Astrocyte of the cerebellum (primary cell): ENCODE results near the gene COL4A4.

Experiments used
- DNase-seq: peaks from one replicate; pipeline ENCODE4 v3.0.0-alpha.2; 2011; ENCODE audit warnings: low read depth
- H3K4me3 ChIP-seq: 2 replicates; pipeline ENCODE4 v1.5.1; 2011; ENCODE audit warnings: mild to moderate bottlenecking, low read depth, low read length, moderate library complexity
- in situ Hi-C: cut with HindIII; loops from 2 replicates; pipeline ENCODE4 v1.10.0; 2017; ENCODE audit warnings: low sequenced_read_pairs
- TF ChIP-seq, protein P1 (sequence below): IDR thresholded peaks from 2 replicates; pipeline ENCODE4 v1.5.1; 2012; ENCODE audit warnings: low read length, low read depth, moderate library complexity, mild to moderate bottlenecking; ENCODE audit errors: missing control alignments

COL4A4 gene

DNA sequence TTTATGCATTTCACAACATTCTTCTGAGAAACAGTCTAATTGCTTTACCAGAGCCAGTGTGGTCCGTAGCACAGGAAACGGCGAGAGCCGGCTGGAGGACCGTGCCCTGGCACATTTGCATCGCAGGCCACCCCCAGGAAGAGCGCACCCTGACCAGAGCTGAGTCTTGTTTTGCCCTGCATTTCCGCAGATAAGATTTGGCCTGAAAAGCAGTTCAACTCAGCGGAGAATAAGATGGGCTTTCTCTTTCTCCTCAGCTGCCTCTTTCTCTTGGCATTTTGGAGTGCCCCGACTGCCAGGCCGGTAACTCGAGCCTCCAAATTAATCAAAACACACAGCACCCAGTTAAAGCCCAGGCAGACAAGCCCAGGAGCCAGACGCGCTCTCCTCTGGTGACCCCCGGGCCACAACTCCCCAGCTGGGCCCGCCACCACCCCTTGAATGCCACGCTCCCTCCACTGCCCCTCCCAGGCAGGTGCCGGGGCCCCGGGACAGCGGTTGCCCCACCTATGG lies 464 bp downstream of the COL4A4 start:
- peak overlapping the region; percentile 48 for H3K4me3 ChIP-seq
- TF ChIP-seq, protein P1, sequence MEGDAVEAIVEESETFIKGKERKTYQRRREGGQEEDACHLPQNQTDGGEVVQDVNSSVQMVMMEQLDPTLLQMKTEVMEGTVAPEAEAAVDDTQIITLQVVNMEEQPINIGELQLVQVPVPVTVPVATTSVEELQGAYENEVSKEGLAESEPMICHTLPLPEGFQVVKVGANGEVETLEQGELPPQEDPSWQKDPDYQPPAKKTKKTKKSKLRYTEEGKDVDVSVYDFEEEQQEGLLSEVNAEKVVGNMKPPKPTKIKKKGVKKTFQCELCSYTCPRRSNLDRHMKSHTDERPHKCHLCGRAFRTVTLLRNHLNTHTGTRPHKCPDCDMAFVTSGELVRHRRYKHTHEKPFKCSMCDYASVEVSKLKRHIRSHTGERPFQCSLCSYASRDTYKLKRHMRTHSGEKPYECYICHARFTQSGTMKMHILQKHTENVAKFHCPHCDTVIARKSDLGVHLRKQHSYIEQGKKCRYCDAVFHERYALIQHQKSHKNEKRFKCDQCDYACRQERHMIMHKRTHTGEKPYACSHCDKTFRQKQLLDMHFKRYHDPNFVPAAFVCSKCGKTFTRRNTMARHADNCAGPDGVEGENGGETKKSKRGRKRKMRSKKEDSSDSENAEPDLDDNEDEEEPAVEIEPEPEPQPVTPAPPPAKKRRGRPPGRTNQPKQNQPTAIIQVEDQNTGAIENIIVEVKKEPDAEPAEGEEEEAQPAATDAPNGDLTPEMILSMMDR = no peak
- in situ Hi-C loops = no loop called here
- no peak for DNase-seq

DNA sequence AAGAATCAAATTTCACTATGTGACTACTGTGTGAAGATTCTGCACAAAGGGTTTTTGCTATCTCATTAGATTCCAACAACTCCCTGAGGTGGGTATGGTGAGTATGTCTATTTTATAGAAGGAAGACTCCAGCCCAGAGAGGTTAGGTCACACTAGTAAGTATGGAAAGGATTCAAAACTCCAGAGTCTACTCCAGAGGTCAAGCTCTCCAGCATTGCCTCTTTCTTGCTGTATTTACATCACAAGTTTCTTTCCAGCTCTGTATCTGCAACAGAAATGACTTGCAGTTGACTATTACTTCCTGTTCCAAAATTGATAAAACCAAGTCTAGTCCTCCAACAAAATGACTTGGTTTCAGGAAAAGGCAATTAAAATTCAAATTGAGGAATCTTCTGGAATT lies 2.1 kb downstream of the COL4A4 start:
- DNase-seq = no peak
- H3K4me3 ChIP-seq = no peak overlapping the region
- TF ChIP-seq, protein P1 = no peak
- in situ Hi-C loops = no loop called here

DNA sequence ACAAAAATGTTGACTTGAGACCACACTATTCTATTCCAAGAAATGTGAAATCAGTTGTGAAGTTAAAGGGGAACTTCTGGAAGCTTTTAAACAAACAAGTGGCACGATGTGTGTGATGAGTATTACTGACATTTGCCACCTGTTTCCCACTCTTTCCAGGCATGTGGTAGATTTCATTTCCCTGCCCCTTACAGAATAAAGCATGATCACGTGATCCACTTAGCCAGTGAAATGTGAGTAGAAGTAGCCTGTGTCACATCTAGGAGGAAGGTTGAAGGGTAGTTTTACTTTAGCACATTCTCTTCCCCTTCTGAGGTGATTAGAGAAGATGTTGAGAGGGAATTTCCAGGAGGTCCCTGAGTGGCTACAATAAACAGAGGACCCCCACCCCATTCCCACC lies 3.8 kb downstream of the COL4A4 start:
- no peak overlapping the region for H3K4me3 ChIP-seq
- in situ Hi-C loops = no loop called here
- TF ChIP-seq, protein P1 = no peak
- DNase-seq = no peak

DNA sequence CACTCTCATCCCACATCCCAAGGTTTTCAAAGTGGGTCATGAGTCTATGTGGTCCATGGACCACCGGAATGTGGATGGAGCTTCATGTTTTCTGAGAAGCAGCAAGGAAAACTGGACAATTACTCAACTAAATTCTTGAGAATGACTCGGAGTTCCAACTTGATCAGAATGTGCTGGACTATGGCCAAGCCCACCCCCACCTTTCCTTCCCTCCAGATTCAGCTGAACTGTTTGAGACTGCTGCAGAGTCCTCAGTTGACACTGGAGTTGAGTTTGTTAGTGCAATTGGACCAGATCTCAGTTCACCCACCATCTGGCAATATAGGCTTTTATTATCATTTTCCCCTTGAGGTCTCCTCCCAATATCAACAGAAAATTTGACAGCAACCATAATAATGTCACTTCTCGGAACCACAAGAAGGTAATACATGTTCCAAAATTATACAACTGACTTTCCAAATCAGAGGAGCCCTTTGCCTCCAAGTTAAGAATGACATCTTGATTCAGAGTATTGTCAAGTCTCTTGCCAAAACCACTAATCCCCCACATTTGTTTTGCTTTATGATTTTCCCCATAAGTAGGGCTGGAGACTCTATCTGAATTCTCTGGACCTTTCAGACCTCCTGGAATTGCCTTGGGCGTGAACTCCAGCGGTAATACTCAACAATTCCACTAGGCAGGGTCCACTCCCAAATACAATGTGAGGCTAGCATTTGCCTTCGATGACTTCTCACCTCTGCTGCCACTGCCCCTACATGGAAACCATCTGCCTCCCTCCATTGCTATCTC lies 8.8 kb downstream of the COL4A4 start:
- DNase-seq = peak; percentile 19
- TF ChIP-seq, protein P1 = no peak
- in situ Hi-C loops = no loop called here
- no peak overlapping the region for H3K4me3 ChIP-seq

DNA sequence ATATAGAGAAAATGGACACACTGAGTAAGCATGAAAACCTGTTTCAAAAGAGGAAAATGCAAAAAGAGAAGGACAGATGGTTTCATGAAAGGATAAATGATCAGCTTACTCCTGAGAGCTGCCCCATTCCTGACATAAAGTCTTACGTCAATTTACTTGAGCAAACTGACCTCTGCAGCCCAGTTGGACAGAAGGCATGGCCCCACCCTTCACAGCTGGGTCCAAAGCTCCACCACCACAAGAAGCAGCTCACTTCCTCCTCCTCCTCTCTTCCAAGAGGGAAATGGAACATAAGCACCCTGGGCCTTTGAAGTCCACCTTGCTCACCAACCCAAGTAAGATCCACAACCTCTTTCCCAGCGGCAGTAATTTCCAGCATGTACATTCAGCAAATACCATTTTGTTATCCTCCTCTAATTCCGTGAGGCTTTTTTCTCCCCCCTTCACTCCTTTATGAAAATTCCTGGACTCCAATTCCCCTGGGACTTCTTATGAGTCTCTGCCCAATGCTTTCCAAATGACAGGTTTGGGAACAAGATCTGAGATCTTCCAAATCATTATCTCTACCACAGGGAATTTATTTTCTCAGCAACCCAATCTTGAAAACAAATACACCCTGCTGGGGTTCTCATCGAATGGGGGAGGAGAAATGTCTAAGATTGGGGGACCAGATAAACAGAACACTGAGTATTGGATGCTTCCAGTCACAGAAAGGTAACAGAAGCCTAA lies 10.1 kb downstream of the COL4A4 start:
- in situ Hi-C loops = no loop called here
- DNase-seq = no peak
- no peak overlapping the region for H3K4me3 ChIP-seq
- TF ChIP-seq, protein P1 = no peak

DNA sequence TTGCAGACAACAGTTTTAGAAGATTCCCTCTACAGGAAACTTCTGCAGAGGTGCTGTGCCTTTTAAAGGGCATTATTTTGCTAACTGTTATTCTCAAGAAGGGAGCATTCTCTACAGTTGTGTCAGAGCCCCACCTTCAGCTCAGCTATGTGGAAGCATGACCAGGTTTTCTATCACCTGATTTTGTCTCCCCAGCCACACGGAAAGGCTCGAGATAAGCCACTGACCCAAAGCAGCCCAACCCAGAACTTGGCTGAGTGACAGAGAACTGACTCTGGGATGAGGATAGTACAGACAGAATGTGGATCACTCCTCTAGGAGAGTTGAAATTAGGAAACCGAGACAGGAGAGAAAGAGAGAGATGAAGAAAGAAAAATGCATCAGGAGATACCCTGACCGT lies 10.7 kb downstream of the COL4A4 start:
- TF ChIP-seq, protein P1 = no peak
- DNase-seq = no peak
- in situ Hi-C loops = no loop called here
- no peak overlapping the region for H3K4me3 ChIP-seq
